Measurements from ENCODE around the gene LHX3. TPM values are rescaled to one million over a fixed set of nuclear protein-coding genes. Genes with fewer than 3 reads are reported as not detected.

LHX3 gene
- total RNA-seq, 1 donor from 2014 or later: not detected

DNA sequence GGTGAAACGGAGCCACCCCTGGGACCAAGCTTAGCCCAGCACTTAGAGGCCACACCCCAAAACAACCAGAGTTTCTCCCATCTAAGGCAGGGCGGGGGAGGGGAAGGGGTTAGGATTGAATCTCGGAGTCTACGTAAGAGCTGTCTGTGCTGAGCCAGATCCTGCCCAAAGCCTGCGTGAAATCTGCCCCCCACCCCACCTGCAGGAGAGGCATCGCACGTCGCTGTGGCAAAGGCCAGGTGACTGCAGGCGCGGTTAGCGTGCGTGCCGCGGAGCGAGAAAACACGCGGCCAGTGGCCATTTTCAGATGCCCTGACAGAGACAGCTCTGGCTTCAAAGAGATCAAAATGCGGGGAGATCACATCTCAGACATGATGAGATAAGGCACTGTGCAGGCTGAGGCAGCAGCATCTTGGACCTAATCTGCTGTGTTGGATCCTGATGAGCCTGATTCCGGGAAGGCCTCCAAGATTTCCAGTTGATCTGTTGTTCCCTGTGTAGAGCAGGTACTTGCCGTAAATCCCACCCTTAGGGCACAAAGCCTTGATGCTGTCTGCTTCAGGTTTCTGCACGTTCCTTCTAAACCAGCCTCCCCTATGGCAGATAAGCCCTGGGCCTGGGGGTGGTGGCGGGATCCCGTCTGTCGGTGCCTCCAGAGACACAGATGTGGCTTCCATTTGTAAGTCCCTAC, 43.2 kb upstream of the LHX3 start:
- peaks cover 26% of the 10 kb centered on the region for H3K4me1 ChIP-seq
- intact Hi-C loops (cut with DNase I): no loop called here

DNA sequence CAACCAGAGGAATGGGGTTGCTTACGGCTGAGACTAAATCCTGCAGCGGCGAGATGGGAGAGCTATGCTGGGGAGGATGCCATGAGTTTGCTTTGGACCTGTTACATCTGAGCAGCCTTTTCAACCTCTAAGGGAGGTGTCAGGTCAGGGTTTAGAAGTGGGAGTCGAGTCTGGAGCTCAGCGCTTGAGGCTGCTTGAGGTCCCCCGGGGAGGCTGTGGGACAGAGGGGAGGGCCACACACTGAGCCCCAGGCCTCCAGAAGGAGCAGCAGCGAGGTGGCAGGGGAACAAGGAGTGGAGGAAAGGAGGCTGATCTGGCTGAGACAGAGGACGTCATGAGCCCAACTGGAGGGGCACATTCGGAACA, 42.6 kb upstream of the LHX3 start:
- Histone ChIP-seq H3K9me3 (no peaks in the 10 kb centered on the region), H3K27me3 (no peaks in the 10 kb centered on the region), H3K4me3 (no peak overlapping the region), H3K36me3 (no peaks in the 10 kb centered on the region), H3K27ac (no peak overlapping the region), H3K4me1 (peaks cover 27% of the 10 kb centered on the region)
- no peak for DNase-seq (ENCODE audit: extremely low spot score in 2 of 2)
- TF ChIP-seq POLR2AphosphoS5 (IDR thresholded peaks at IDR 0.05; ENCODE audit: insufficient read depth in 1 of 2, low read depth in 1 of 2) (no peak), POLR2A (IDR thresholded peaks at IDR 0.05) (no peak)
- TF ChIP-seq, protein P1, sequence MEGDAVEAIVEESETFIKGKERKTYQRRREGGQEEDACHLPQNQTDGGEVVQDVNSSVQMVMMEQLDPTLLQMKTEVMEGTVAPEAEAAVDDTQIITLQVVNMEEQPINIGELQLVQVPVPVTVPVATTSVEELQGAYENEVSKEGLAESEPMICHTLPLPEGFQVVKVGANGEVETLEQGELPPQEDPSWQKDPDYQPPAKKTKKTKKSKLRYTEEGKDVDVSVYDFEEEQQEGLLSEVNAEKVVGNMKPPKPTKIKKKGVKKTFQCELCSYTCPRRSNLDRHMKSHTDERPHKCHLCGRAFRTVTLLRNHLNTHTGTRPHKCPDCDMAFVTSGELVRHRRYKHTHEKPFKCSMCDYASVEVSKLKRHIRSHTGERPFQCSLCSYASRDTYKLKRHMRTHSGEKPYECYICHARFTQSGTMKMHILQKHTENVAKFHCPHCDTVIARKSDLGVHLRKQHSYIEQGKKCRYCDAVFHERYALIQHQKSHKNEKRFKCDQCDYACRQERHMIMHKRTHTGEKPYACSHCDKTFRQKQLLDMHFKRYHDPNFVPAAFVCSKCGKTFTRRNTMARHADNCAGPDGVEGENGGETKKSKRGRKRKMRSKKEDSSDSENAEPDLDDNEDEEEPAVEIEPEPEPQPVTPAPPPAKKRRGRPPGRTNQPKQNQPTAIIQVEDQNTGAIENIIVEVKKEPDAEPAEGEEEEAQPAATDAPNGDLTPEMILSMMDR (IDR thresholded peaks at IDR 0.05): no peak
- intact Hi-C loops (cut with DNase I): no loop called here

More for the DNA sequence above, 43.2 kb upstream of the LHX3 start:
- DNase-seq (ENCODE audit: extremely low spot score in 2 of 2): no peak
- no peaks in the 10 kb centered on the region for H3K27me3 ChIP-seq
- no peak overlapping the region for H3K27ac ChIP-seq
- no peaks in the 10 kb centered on the region for H3K9me3 ChIP-seq
- no peak overlapping the region for H3K4me3 ChIP-seq
- no peaks in the 10 kb centered on the region for H3K36me3 ChIP-seq
- TF ChIP-seq POLR2AphosphoS5 (IDR thresholded peaks at IDR 0.05; ENCODE audit: insufficient read depth in 1 of 2, low read depth in 1 of 2) (no peak), POLR2A (IDR thresholded peaks at IDR 0.05) (no peak)
- TF ChIP-seq, protein P1 (IDR thresholded peaks at IDR 0.05): no peak

DNA sequence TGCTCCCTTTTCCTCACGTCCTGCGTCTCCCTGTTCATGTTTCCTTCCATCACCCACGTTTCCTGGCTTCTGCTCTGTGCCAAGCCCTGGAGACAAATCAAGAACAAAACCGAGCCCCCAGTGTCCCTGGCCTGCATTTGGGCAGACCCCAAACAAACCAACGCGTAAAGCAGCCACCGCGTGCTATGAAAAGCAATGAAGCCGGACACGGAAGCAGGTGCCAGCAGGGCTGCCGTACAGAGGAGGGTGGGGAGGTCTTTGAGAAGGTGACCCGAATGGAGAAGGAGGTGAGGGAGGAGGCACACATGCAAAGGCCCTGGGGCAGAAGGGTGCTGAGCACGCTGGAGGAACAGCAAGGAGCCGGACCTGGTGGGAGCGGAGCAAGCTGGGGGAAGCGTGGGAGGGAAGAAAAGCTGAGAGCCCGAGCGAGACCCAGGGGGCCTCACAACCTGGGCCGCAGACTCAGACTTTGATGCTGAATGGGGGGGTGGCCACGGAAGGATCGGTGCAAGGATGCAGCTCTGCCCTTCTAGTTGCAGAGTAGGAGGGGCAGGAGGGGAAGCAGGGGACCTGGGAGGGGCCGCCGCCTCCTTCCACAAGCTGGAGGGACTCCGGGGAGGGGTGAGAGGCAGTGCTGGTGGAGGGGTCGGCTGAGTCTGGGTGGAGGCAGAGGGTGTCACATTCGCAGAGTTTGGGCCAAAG, 42.1 kb upstream of the LHX3 start:
- DNase-seq (ENCODE audit: extremely low spot score in 2 of 2): no peak
- Histone ChIP-seq H3K27ac (no peak overlapping the region), H3K4me1 (peaks cover 27% of the 10 kb centered on the region), H3K4me3 (no peak overlapping the region), H3K9me3 (no peaks in the 10 kb centered on the region), H3K27me3 (no peaks in the 10 kb centered on the region), H3K36me3 (no peaks in the 10 kb centered on the region)
- intact Hi-C loops (cut with DNase I): no loop called here
- TF ChIP-seq POLR2A (IDR thresholded peaks at IDR 0.05) (no peak), POLR2AphosphoS5 (IDR thresholded peaks at IDR 0.05; ENCODE audit: insufficient read depth in 1 of 2, low read depth in 1 of 2) (no peak)
- TF ChIP-seq, protein P1 (IDR thresholded peaks at IDR 0.05): no peak

DNA sequence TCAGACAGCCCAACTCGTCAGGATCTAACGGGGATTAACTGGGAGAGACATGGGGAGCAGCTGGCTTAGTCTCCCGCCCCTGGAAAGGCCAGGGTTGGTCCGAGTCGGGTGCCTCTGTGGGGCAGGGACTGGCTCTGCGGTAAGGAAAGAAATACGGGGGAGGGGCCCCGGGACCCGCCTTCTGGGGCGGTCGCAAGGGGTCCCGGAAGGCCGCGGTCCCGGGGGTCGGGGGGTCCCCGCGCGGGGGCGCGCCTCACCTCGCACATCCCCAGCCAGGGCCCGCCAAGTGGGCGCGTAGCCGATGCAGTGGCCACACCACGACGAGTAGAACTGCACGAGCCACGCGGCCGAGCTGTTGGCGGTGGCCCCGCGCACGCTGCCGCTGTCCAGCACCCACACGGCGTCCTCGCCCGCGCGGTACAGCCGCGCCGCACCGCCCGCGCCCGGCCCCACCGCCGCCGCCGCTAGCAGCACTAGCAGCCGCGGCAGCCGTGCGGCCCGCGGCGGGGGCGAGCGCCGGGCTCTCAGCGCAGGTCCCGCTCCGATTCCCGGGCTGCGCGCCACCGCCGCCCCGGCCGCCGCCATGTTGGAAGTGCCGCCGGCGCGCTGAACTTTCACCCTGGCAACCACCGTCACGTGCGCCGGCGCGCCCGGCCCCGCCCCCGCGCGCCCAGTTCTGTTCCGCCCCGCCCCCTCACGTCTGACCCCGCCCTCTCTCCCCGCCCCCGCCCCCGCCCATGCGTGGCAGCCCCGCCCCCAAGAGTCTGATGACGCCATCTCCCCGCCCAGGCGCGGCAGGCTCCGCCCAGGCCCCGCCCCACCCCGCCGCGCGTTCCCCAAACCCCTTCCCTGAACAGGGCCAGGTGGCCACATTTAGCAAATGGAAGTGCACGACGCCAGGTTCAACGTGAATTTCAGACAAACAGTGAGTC, 40.6 kb upstream of the LHX3 start, which contains the start of gene QSOX2:
Gene QSOX2 (minus strand): TSS at position 594 of the 932 bp plus-strand sequence. CDS start 9 bp downstream, at position 585.
- TF ChIP-seq POLR2AphosphoS5 (IDR thresholded peaks at IDR 0.05; ENCODE audit: insufficient read depth in 1 of 2, low read depth in 1 of 2) (no peak), POLR2A (IDR thresholded peaks at IDR 0.05) (no peak)
- TF ChIP-seq, protein P1 (IDR thresholded peaks at IDR 0.05): no peak
- Histone ChIP-seq H3K36me3 (no peaks in the 10 kb centered on the region), H3K9me3 (no peaks in the 10 kb centered on the region), H3K27ac (peak within 1 kb of the TSS; percentile 43), H3K4me1 (peaks cover 27% of the 10 kb centered on the region), H3K27me3 (no peaks in the 10 kb centered on the region), H3K4me3 (peak within 1 kb of the TSS; percentile 83 to 84)
- DNase-seq (ENCODE audit: extremely low spot score in 2 of 2): no peak
- intact Hi-C loops (cut with DNase I): no loop called here
